Motor neuron (in vitro differentiated cells): ENCODE results near the gene C11orf91. TPM values are rescaled to one million over a fixed set of nuclear protein-coding genes. Genes with fewer than 3 reads are reported as not detected.
"Not testable (repeated sequence)": the region's sequence is repeated elsewhere in the genome, so short reads cannot be mapped to it uniquely, and the experiment has no call there.

Source experiments
- ATAC-seq, 8 experiments: fragments of 200-7000 bp; cut with Tn5 transposase; replicated peaks in 6 of 8; 2 replicates each; pipeline ENCODE4 v1.8.0; 2021; ENCODE audit warnings: mild to moderate bottlenecking in 8 of 8, moderate library complexity in 8 of 8
- H3K27ac ChIP-seq, 2 donors: fragments of 250-450 bp; sonication (Bioruptor Pico); 2 replicates each; pipeline ENCODE4 v1.9.0; 2021; ENCODE audit warnings: antibody characterized with exemption in 2 of 2, mild to moderate bottlenecking in 2 of 2, moderate library complexity in 1 of 2
- H3K4me1 ChIP-seq, 2 donors: fragments of 250-450 bp; sonication (Bioruptor Pico); replicated peaks in 1 of 2; 2 replicates each; pipeline ENCODE4 v1.6.1; 2021; ENCODE audit warnings: antibody characterized with exemption in 2 of 2, mild to moderate bottlenecking in 2 of 2, moderate library complexity in 1 of 2
- H3K4me3 ChIP-seq, 5 donors: fragments of 250-450 bp; sonication (Bioruptor Pico); 2 replicates each; pipeline ENCODE4 v1.9.0; 2021; ENCODE audit warnings: antibody characterized with exemption in 5 of 5, mild to moderate bottlenecking in 5 of 5, moderate library complexity in 4 of 5
- WGBS, 10 experiments: fragments of 450-650 bp; shearing (Covaris generic); methylation state at CpG; one replicate each; pipeline ENCODE4 v1.0.0; 2022; 5-methylcytosine and 5-hydroxymethylcytosine counted together
- in situ Hi-C, 9 experiments: fragments of 400-800 bp; cut with MboI; loops; one replicate each; pipeline ENCODE4 v1.15.0; 2021; ENCODE audit warnings: low sequenced_read_pairs in 9 of 9, low pct_unique_long_range_greater_than_20kb in 2 of 9; ENCODE audit not compliant: unreplicated experiment in 9 of 9
- total RNA-seq, 8 experiments: library from RNA; unstranded; fragments of 300-600 nt; gene quantifications; 2 replicates each; pipeline versions ENCODE4 v1.2.3 to v1.2.4, GENCODE V29; 2022

Gene C11orf91
- total RNA-seq, 8 experiments from 2014 or later = 0.38 to 0.81 (median 0.66) TPM; not detected in 4

DNA sequence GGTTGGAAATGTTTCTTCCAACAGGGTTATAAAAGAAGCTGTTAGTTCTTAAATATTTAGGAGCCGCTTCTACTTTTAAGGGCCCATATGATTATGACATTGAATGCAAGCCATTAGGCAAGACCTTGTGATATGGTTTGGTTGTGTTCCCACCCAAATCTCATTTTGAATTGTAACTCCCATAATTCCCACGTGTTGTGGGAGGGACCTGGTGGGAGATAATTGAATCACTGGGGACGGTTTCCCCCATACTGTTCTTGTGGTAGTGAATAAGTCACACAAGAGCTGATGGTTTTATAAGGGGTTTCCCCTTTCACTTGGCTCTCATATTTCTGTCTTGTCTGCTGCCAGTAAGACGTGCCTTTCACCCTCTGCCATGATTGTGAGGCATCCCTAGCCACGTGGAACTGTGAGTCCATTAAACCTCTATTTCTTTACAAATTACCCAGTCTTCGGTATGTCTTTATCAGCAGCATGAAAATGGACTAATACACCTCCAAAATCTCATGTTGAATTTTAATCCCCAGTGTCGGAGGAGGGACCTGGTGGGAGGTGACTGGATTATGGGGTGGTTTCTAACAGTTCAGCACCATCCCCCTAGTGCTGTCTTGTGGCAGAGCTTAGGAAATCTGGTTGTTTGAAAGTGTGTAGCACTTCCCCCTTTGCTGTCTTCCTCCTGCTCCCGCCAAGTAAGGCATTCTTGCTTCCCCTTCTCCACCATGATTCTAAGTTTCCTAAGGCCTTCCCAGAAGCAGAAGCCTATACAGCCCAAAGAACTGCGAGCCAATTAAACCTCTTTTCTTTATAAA, 31.3 kb upstream of the C11orf91 start:
- in situ Hi-C loops = no loop called here
- WGBS, 10 experiments = 75 to 100% (median 90%) methylated on average over 1 to 8 of the region's 9 CpGs; no CpG with 5 or more reads in 1 of the 10 experiments
- peaks cover 10 to 20% of the 10 kb centered on the region in 2 donors for H3K4me1 ChIP-seq
- H3K27ac ChIP-seq = no peak overlapping the region
- ATAC-seq = no peak
- no peak overlapping the region for H3K4me3 ChIP-seq

- H3K27ac ChIP-seq = no peak overlapping the region
- ATAC-seq = no peak
- in situ Hi-C loops = no loop called here
- peaks cover 10 to 16% of the 10 kb centered on the region in 2 donors for H3K4me1 ChIP-seq
- WGBS, 10 experiments = 55 to 100% (median 86%) methylated on average over 1 to 7 of the region's 7 CpGs
- H3K4me3 ChIP-seq = no peak overlapping the region
These were observed 30.1 kb upstream of the C11orf91 start for GRCh38 chr11:33730716-33731115.

DNA sequence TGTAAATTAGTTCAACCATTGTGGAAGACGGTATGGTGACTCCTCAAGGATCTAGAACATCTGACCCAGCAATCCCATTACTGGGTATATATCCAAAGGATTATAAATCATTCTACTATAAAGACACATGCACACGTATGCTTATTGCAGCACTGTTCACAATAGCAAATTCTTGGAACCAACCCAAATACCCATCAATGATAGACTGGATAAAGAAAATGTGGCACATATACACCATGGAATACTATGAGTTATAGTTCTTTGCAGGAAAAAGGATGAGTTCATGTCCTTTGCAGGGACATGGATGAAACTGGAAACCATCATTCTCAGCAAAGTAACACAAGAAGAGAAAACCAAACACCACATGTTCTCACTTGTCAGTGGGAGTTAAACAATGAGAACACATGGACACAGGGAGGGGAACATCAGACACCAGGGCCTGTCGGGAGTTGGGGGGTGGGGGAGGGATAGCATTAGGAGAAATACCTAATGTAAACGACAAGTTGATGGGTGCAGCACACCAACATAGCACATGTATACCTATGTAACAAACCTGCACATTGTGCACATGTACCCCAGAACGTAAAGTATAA, 28.5 kb upstream of the C11orf91 start:
- H3K27ac ChIP-seq, H3K4me3 ChIP-seq, H3K4me1 ChIP-seq, ATAC-seq, in situ Hi-C loops: not testable (repeated sequence)
- 39 to 100% (median 76%) methylated on average over 1 to 3 of the region's 5 CpGs; no CpG with 5 or more reads in 4 of the 10 experiments for WGBS, 10 experiments

DNA sequence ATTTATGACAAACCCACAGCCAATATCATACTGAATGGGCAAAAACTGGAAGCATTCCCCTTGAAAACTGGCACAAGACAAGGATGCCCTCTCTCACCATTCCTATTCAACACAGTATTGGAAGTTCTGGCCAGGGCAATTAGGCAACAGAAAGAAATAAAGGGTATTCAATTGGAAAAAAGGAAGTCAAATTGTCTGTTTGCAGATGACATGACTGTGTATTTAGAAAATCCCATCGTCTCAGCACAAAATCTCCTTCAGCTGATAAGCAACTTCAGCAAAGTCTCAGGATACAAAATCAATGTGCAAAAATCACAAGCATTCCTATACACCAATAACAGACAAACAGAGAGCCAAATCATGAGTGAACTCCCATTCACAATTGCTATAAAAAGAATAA, 26.9 kb upstream of the C11orf91 start:
- ATAC-seq, H3K4me1 ChIP-seq, H3K4me3 ChIP-seq, in situ Hi-C loops, H3K27ac ChIP-seq: not testable (repeated sequence)
- WGBS, 10 experiments = 100% methylated on average over 1 of the region's 1 CpG; no CpG with 5 or more reads in 9 of the 10 experiments

DNA sequence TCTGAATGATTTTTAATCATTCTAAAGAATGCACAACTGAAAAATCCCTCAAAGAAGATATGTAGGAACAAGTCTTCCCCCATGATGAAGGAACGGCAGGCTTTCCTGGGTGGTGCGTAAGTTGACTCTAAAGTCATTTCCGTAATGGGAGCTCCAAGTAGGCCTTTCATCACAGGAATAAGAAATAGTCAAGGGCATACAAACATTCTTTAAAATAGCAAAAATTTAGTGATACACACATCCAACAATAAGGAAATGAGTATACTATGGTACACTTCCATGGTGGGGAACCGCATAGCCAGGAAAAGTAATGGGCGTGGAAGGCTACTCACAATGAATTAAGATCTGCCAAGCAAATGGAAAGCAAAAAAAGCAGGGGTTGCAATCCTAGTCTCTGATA, 24.9 kb upstream of the C11orf91 start:
- Histone ChIP-seq H3K27ac (no peak overlapping the region), H3K4me1 (no peaks in the 10 kb centered on the region), H3K4me3 (no peak overlapping the region)
- WGBS, 10 experiments = 50 to 91% (median 76%) methylated on average over 2 to 5 of the region's 5 CpGs; no CpG with 5 or more reads in 2 of the 10 experiments
- in situ Hi-C loops = no loop called here
- ATAC-seq = no peak

DNA sequence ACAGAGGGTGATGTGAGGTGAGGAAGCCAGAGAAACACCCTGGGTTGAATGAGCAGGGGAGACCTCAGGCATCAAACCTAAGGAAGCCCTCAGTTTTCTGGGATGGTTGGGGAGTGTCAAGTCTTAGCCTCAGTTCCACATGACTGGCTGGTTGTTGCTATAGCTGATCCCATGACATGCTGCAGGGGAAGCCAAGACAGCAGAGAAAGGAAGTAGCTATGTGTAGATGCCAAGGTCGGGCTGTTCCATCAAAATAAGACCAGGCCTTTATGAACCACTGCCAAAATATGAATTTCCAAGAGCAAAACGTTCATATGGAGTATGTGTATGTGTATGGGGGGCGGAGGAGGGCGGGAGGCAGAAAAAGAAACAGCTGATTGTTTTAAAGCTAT, 24.0 kb upstream of the C11orf91 start:
- Histone ChIP-seq H3K4me3 (no peak overlapping the region), H3K27ac (no peak overlapping the region), H3K4me1 (no peaks in the 10 kb centered on the region)
- in situ Hi-C loops = no loop called here
- 8 to 100% (median 60%) methylated on average over 1 to 3 of the region's 4 CpGs; no CpG with 5 or more reads in 1 of the 10 experiments for WGBS, 10 experiments
- ATAC-seq = peak in 2 of 8 experiments; percentile 25 to 36

DNA sequence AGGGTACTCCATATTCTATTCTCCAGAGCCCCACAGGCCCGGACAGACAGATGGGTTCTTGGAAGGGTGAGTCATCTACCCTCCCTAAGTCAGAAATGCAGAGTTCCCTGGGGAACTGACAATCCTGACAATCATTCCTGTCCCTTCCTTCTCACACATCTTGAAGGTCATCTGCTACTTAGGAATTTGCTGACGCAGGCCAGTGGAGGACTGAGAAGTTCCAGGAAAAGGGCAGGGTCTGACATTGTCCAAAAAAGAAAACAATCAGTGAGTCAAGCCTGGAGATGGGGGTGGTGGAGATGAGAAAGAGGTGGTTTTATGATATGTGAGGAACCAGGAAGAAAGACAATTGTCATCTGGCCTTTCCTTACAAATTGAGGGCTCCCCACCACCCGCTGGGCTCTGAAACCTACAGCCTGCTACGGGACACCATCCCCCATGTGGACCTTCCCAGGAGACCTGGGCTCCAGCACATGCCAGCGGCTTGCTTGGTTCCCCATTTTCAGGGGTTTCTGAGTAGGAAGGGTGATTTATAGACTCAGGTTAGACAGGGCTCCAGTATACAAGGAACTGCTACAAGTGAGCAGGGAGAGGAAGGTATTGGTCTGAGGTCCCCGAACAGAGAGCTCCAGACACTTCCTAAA, 22.7 kb upstream of the C11orf91 start:
- 50 to 100% (median 89%) methylated on average over 1 to 5 of the region's 6 CpGs; no CpG with 5 or more reads in 4 of the 10 experiments for WGBS, 10 experiments
- H3K4me3 ChIP-seq = no peak overlapping the region
- in situ Hi-C loops = no loop called here
- ATAC-seq = peak in 3 of 8 experiments; percentile 83 to 90 (median 86)
- no peak overlapping the region for H3K27ac ChIP-seq
- H3K4me1 ChIP-seq = no peaks in the 10 kb centered on the region

DNA sequence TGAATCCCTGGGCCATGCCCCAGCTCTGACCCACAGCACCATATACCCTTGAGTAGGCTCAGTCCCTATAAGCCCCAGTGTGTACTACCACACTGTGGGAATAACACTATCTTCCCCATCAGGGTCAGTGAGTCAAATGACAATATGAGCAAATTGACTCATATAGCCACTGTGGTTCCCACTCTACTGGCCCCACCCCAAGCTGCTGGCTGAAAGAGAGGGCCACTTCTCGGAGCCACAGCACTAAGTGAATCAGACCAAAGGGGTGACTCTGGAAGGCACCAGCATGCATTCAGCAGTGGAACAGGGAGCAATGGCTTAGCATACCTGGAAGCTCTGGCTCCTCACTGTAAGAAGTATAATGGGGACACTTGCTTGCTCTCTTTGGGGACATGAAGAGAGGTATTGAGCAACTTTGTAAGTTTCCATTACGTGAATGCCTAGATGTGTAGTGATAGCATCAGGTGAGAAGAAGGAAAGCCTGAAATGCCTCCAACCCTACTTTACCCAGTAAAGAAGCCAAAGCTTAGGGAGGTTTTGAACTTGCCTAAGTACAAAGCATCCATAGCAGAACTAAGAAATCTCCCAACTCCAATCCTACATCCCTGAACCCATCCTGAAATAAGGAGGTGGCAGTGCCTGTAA, 22.1 kb upstream of the C11orf91 start:
- no peak overlapping the region for H3K27ac ChIP-seq
- in situ Hi-C loops = no loop called here
- ATAC-seq = peak in 2 of 8 experiments; percentile 52 to 55
- 100% methylated on average over 1 of the region's 2 CpGs; no CpG with 5 or more reads in 7 of the 10 experiments for WGBS, 10 experiments
- no peaks in the 10 kb centered on the region for H3K4me1 ChIP-seq
- no peak overlapping the region for H3K4me3 ChIP-seq

DNA sequence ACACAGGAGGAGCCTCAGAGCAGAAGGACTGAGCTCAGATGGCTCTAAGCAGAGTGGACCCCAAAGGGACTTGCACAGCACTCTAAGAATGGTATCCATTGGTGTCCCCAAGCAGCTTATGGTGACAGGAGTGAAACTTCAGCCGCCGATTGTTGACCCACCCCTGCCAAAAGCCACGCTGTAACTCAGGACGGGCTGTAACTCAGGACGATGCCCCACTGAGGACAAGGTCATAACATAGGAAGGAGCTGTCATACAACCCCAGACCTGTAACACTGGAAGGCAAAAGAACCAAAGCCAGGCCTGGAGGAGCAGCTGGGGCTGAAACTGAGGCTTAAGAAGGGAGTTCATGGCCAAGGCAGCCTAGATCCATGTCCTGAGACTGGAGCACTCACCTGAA, 21.4 kb upstream of the C11orf91 start:
- H3K27ac ChIP-seq = no peak overlapping the region
- WGBS, 10 experiments = 69 to 100% (median 90%) methylated on average over 2 to 4 of the region's 5 CpGs; no CpG with 5 or more reads in 3 of the 10 experiments
- no peaks in the 10 kb centered on the region for H3K4me1 ChIP-seq
- no peak overlapping the region for H3K4me3 ChIP-seq
- ATAC-seq = no peak
- in situ Hi-C loops = no loop called here

DNA sequence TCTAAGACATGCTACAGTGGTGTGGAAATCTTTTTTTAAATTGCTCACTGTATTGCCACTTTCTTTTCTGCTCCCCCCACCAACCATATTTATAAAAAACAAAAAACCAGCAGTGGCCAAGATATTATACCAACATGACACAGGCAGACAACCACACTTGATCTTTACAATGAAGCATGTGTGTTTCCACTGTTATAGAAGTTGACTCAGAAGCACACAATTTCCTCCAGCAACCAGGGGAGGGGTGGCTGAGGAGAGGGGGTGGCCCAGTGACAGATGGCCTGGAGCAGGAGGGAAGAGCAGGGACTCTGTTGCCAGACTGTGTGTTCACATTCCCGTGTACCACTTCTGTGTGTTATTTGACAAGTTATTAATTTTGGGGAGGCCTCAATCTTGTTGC, 20.8 kb upstream of the C11orf91 start:
- ATAC-seq = peak in 3 of 8 experiments; percentile 1 to 42 (median 3)
- H3K4me1 ChIP-seq = no peaks in the 10 kb centered on the region
- 0 to 78% (median 40%) methylated on average over 1 of the region's 1 CpG; no CpG with 5 or more reads in 5 of the 10 experiments for WGBS, 10 experiments
- no peak overlapping the region for H3K4me3 ChIP-seq
- H3K27ac ChIP-seq = no peak overlapping the region
- in situ Hi-C loops = no loop called here

DNA sequence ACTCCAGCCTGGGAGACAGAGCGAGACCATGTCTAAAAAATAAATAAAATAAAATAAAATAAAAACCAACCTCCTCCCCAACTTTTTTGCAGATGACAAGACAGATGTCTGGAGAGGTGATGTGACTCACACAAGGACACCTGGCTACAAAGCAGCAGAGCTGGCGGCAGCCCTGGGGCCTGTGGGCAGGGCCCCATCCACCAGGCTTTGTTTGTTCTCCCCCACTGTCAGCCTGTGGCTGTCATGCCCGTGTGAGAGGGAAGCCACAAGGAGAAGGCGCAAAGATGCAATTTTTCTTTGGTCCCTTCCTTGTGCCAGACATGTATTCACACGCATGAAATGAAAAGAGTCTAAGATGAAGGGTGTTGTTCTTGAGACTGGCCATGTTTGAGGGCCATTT, 19.0 kb upstream of the C11orf91 start:
- WGBS, 10 experiments = 50 to 100% (median 90%) methylated on average over 1 to 4 of the region's 5 CpGs; no CpG with 5 or more reads in 4 of the 10 experiments
- ATAC-seq = no peak
- no peak overlapping the region for H3K4me3 ChIP-seq
- no peaks in the 10 kb centered on the region for H3K4me1 ChIP-seq
- in situ Hi-C loops = no loop called here
- H3K27ac ChIP-seq = no peak overlapping the region

DNA sequence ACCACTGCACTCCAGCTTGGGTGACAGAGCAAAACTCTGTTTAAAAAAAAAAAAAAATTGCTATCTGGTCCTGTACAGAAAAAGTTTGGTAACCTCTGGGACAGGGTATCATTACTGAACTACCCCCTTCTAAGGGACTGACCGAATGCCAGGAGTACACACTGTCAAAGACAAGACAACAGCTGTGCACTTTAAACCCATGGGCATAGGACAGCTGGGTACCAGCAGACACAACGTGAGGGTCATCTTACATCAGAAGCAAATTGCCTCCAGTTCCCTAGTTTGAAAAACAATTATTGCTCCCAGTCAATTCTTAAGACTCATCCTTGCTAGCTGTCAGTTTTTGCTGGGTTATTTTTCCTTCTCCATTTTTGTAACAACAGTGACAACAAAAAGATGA, 17.8 kb upstream of the C11orf91 start:
- 67 to 100% (median 86%) methylated on average over 1 to 2 of the region's 2 CpGs; no CpG with 5 or more reads in 5 of the 10 experiments for WGBS, 10 experiments
- no peak for ATAC-seq
- no peak overlapping the region for H3K4me3 ChIP-seq
- H3K4me1 ChIP-seq = no peaks in the 10 kb centered on the region
- in situ Hi-C loops = no loop called here
- no peak overlapping the region for H3K27ac ChIP-seq

- H3K4me3 ChIP-seq = no peak overlapping the region
- no peaks in the 10 kb centered on the region for H3K4me1 ChIP-seq
- 40 to 100% (median 80%) methylated on average over 1 to 2 of the region's 2 CpGs; no CpG with 5 or more reads in 4 of the 10 experiments for WGBS, 10 experiments
- in situ Hi-C loops = no loop called here
- peak in 3 of 8 experiments; percentile 21 to 66 (median 49) for ATAC-seq
- H3K27ac ChIP-seq = no peak overlapping the region
These were observed 15.6 kb upstream of the C11orf91 start for GRCh38 chr11:33716243-33716642.
